T-cell (primary cell): ENCODE data around the gene FZD10. TPM values are rescaled to one million over a fixed set of nuclear protein-coding genes. Genes with fewer than 3 reads are reported as not detected.

Experiments
- ATAC-seq, 4 experiments: fragments of 200-7000 bp in 3 of 4; fragments of 150-1000 bp in 1 of 4; cut with Tn5 transposase; replicated peaks in 1 of 4; 1 replicate in 3 of 4; 2 replicates in 1 of 4; pipeline ENCODE4 v1.10.0; 2021; ENCODE audit warnings: moderate library complexity in 3 of 4, mild to moderate bottlenecking in 2 of 4, moderate number of reproducible peaks in 1 of 4
- CTCF ChIA-PET, 2 donors: fragments of 300-600 bp; sonication (Branson Sonifier 250); formaldehyde crosslinking; loops; one replicate each; lab custom pipeline; 2022; ENCODE audit warnings: antibody characterized with exemption in 2 of 2; lab: Charles Lee
- POLR2A ChIA-PET, 2 donors: fragments of 300-600 bp; sonication (Branson Sonifier 250); formaldehyde crosslinking; loops; one replicate each; lab custom pipeline; 2022; ENCODE audit warnings: antibody characterized with exemption in 2 of 2; lab: Charles Lee
- DNase-seq, 35 experiments: peaks; one replicate each; pipeline versions ENCODE4 v3.0.0 to v3.0.0-alpha.2; 2013 to 2023
- H3K27ac ChIP-seq: one replicate; pipeline ENCODE4 v1.5.1; 2013; ENCODE audit warnings: low read length
- H3K27me3 ChIP-seq, 2 experiments: replicated peaks in 1 of 2; 1 replicate in 1 of 2; 2 replicates in 1 of 2; pipeline versions ENCODE4 v1.6.1 to v1.7.0; 2013; ENCODE audit warnings: low read length in 1 of 2, mixed read lengths in 1 of 2; ENCODE audit not compliant: control insufficient read depth in 2 of 2, insufficient read depth in 2 of 2; ENCODE audit errors: extremely low read depth in 1 of 2
- H3K36me3 ChIP-seq, 2 donors: 1 replicate in 1 of 2; 2 replicates in 1 of 2; pipeline versions ENCODE4 v1.6.1 to v1.7.0; 2013; ENCODE audit warnings: low read length in 1 of 2; ENCODE audit not compliant: control insufficient read depth in 2 of 2, insufficient read depth in 1 of 2; ENCODE audit errors: extremely low read depth in 1 of 2
- H3K4me1 ChIP-seq, 2 experiments: 1 replicate in 1 of 2; 2 replicates in 1 of 2; pipeline versions ENCODE4 v1.6.1 to v1.7.0; 2013; ENCODE audit warnings: low read length in 2 of 2, mixed read lengths in 1 of 2; ENCODE audit not compliant: insufficient read depth in 2 of 2, control insufficient read depth in 1 of 2; ENCODE audit errors: extremely low read depth in 1 of 2
- H3K4me3 ChIP-seq, 2 donors: 1 replicate in 1 of 2; 2 replicates in 1 of 2; pipeline versions ENCODE4 v1.5.1 to v1.7.0; 2013; ENCODE audit warnings: mild to moderate bottlenecking in 2 of 2, low read length in 1 of 2, moderate library complexity in 1 of 2; ENCODE audit not compliant: control insufficient read depth in 1 of 2; ENCODE audit errors: extremely low read depth in 1 of 2
- H3K9me3 ChIP-seq: 2 replicates; pipeline ENCODE4 v1.7.0; 2013
- H3K27ac Mint-ChIP-seq, 2 donors: one replicate each; pipeline ENCODE4 v1.8.0; 2020 to 2021; ENCODE audit warnings: mild to moderate bottlenecking in 2 of 2, mixed read lengths in 2 of 2
- H3K27me3 Mint-ChIP-seq, 2 donors: one replicate each; pipeline ENCODE4 v1.8.0; 2021 to 2022; ENCODE audit warnings: mixed read lengths in 2 of 2
- H3K36me3 Mint-ChIP-seq: one replicate; pipeline ENCODE4 v1.8.0; 2021; ENCODE audit warnings: mixed read lengths
- H3K4me1 Mint-ChIP-seq, 3 donors: one replicate each; pipeline ENCODE4 v1.8.0; 2020 to 2022; ENCODE audit warnings: mixed read lengths in 3 of 3, mild to moderate bottlenecking in 1 of 3
- H3K4me3 Mint-ChIP-seq, 3 donors: one replicate each; pipeline ENCODE4 v1.8.0; 2020 to 2022; ENCODE audit warnings: mild to moderate bottlenecking in 3 of 3, mixed read lengths in 3 of 3, moderate library complexity in 3 of 3
- H3K9me3 Mint-ChIP-seq, 3 donors: one replicate each; pipeline ENCODE4 v1.8.0; 2020 to 2022; ENCODE audit warnings: mixed read lengths in 3 of 3
- WGBS: methylation state at CpG from one replicate; pipeline ENCODE4 v1.1.5; 2013; ENCODE audit warnings: missing lambda C conversion rate; ENCODE audit not compliant: insufficient coverage; 5-methylcytosine and 5-hydroxymethylcytosine counted together
- total RNA-seq, 35 experiments: library from RNA in 6 of 35; stranded (reverse) in 6 of 35; fragments of 120-200 nt in 1 of 35; gene quantifications; one replicate each; pipeline versions ENCODE4 v1.2.1 to v1.2.4 and lab custom pipeline; 2013 to 2026

The FZD10 gene
- total RNA-seq, 5 donors from 2014 or later (not counting 1 experiment from before 2014, with no cell fraction given), result not detected

- Mint-ChIP-seq H3K27me3 (peaks cover 29 to 40% of the 10 kb centered on the region in 2 donors), H3K27ac (no peak overlapping the region), H3K4me3 (peak overlapping the region; percentile 39 to 60 (median 59)), H3K9me3 (no peaks in the 10 kb centered on the region), H3K36me3 (no peaks in the 10 kb centered on the region), H3K4me1 (peaks cover 0 to 4% (median 4%) of the 10 kb centered on the region in 3 donors)
- 10% methylated on average over 78 of the region's 78 CpGs for WGBS
- ATAC-seq (no peak), DNase-seq (no peak)
- H3K36me3 ChIP-seq, result no peaks in the 10 kb centered on the region
- no peak overlapping the region for H3K27ac ChIP-seq
- ChIA-PET POLR2A (no interaction called here), CTCF (no interaction called here)
- H3K4me3 ChIP-seq, result no peak overlapping the region
- H3K27me3 ChIP-seq, result peaks cover 2 to 49% of the 10 kb centered on the region in 2 experiments
- peaks cover 0 to 15% of the 10 kb centered on the region in 2 experiments for H3K4me1 ChIP-seq
- no peaks in the 10 kb centered on the region for H3K9me3 ChIP-seq
Measured at GRCh38 chr12:130162745-130163460, 639 bp downstream of the FZD10 start.

GRCh38 chr12:130163461-130164215 is 1.4 kb downstream of the FZD10 start:
- H3K27ac ChIP-seq, result no peak overlapping the region
- H3K4me3 ChIP-seq, result no peak overlapping the region
- no peaks in the 10 kb centered on the region for H3K9me3 ChIP-seq
- ChIA-PET POLR2A (no interaction called here), CTCF (no interaction called here)
- 14% methylated on average over 71 of the region's 71 CpGs for WGBS
- no peak overlapping the region for H3K27ac Mint-ChIP-seq
- H3K36me3 Mint-ChIP-seq, result no peaks in the 10 kb centered on the region
- H3K27me3 Mint-ChIP-seq, result peaks cover 31 to 41% of the 10 kb centered on the region in 2 donors
- H3K27me3 ChIP-seq, result peaks cover 2 to 44% of the 10 kb centered on the region in 2 experiments
- H3K9me3 Mint-ChIP-seq, result no peaks in the 10 kb centered on the region
- DNase-seq (no peak), ATAC-seq (no peak)
- H3K4me1 ChIP-seq, result peaks cover 0 to 15% of the 10 kb centered on the region in 2 experiments
- peak overlapping the region in 1 of 3 donors; percentile 60 for H3K4me3 Mint-ChIP-seq
- H3K4me1 Mint-ChIP-seq, result peaks cover 0 to 4% (median 4%) of the 10 kb centered on the region in 3 donors
- H3K36me3 ChIP-seq, result no peaks in the 10 kb centered on the region

- Histone ChIP-seq H3K27me3 (peaks cover 0 to 44% of the 10 kb centered on the region in 2 experiments), H3K4me1 (peaks cover 0 to 15% of the 10 kb centered on the region in 2 experiments), H3K36me3 (no peaks in the 10 kb centered on the region), H3K4me3 (no peak overlapping the region), H3K27ac (no peak overlapping the region), H3K9me3 (no peaks in the 10 kb centered on the region)
- H3K27ac Mint-ChIP-seq, result no peak overlapping the region
- no peak for ATAC-seq
- DNase-seq, result no peak
- no peaks in the 10 kb centered on the region for H3K36me3 Mint-ChIP-seq
- H3K4me1 Mint-ChIP-seq, result peaks cover 0 to 4% (median 4%) of the 10 kb centered on the region in 3 donors
- peak overlapping the region in 1 of 3 donors; percentile 60 for H3K4me3 Mint-ChIP-seq
- H3K27me3 Mint-ChIP-seq, result peaks cover 37 to 47% of the 10 kb centered on the region in 2 donors
- no peaks in the 10 kb centered on the region for H3K9me3 Mint-ChIP-seq
- ChIA-PET CTCF (no interaction called here), POLR2A (interaction anchor here in 1 of 2 donors (0.6 kb wide), 1 partner anchor 34 kb away, joined by 3 read pairs; no protein-coding TSS in a partner anchor)
- 17% methylated on average over 18 of the region's 18 CpGs for WGBS
Measured at GRCh38 chr12:130164216-130164542, 1.9 kb downstream of the FZD10 start.

DNA sequence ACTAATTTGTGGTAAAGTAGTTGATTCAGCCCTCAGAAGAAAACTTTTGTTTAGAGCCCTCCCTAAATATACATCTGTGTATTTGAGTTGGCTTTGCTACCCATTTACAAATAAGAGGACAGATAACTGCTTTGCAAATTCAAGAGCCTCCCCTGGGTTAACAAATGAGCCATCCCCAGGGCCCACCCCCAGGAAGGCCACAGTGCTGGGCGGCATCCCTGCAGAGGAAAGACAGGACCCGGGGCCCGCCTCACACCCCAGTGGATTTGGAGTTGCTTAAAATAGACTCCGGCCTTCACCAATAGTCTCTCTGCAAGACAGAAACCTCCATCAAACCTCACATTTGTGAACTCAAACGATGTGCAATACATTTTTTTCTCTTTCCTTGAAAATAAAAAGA is 2.7 kb downstream of the FZD10 start:
- 60% methylated on average over 1 of the region's 5 CpGs for WGBS
- DNase-seq (no peak), ATAC-seq (no peak)
- ChIA-PET POLR2A (no interaction called here), CTCF (no interaction called here)
- H3K27me3 Mint-ChIP-seq, result peaks cover 43 to 48% of the 10 kb centered on the region in 2 donors
- H3K4me3 Mint-ChIP-seq, result no peak overlapping the region
- peaks cover 0 to 4% (median 4%) of the 10 kb centered on the region in 3 donors for H3K4me1 Mint-ChIP-seq
- Histone ChIP-seq H3K9me3 (no peaks in the 10 kb centered on the region), H3K36me3 (no peaks in the 10 kb centered on the region), H3K4me3 (no peak overlapping the region), H3K4me1 (peaks cover 0 to 15% of the 10 kb centered on the region in 2 experiments), H3K27me3 (peaks cover 2 to 42% of the 10 kb centered on the region in 2 experiments), H3K27ac (no peak overlapping the region)
- H3K36me3 Mint-ChIP-seq, result no peaks in the 10 kb centered on the region
- no peaks in the 10 kb centered on the region for H3K9me3 Mint-ChIP-seq
- H3K27ac Mint-ChIP-seq, result no peak overlapping the region

DNA sequence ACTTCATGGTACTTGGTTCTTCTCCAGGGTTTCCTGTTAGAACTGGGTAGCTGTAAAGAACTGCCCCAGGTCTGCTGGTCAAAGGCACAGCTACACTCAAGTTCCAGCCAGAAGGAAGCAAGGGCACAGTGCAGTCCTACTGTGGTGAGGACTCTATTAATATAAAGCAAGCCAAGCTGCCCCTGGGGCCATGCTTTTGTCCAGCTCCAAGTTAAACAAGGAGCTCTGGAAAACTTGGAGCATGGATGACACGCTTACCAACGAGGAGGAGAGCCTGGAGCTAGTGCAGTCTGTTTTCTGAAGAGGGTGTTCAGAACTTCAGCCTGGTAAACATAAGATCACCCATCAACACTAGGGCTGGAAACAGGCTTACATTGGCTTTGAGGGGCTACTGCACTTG is 4.0 kb downstream of the FZD10 start:
- DNase-seq, result no peak
- POLR2A ChIA-PET, result no interaction called here
- Mint-ChIP-seq H3K4me3 (no peak overlapping the region), H3K9me3 (no peaks in the 10 kb centered on the region), H3K27ac (no peak overlapping the region), H3K4me1 (peaks cover 0 to 4% (median 4%) of the 10 kb centered on the region in 3 donors), H3K27me3 (peaks cover 46 to 51% of the 10 kb centered on the region in 2 donors), H3K36me3 (no peaks in the 10 kb centered on the region)
- H3K9me3 ChIP-seq, result no peaks in the 10 kb centered on the region
- CTCF ChIA-PET, result no interaction called here
- no peaks in the 10 kb centered on the region for H3K36me3 ChIP-seq
- peaks cover 2 to 31% of the 10 kb centered on the region in 2 experiments for H3K27me3 ChIP-seq
- no peak overlapping the region for H3K27ac ChIP-seq
- no CpG with 5 or more reads among the region's 2 CpGs for whole genome bisulfite sequencing
- no peak for ATAC-seq
- H3K4me1 ChIP-seq, result peaks cover 0 to 6% of the 10 kb centered on the region in 2 experiments
- H3K4me3 ChIP-seq, result no peak overlapping the region

DNA sequence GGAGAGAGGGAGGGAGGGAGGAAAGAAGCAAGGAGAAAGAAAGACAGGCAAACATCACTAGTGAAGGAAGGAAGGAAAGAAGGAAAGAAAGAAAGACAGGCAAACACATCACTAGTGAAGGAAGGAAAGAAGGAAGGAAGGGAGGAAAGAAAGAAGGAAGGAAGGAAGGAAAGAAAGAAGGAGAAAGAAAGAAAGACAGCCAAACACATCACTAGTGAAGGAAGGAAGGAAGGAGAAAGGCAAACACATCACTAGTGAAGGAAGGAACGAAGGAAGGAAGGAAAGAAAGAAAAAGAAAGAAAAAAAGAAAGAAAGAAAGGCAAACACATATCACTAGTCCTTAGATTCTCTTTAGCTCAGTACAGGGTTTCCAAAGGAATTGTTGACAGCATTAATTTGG is 5.3 kb downstream of the FZD10 start:
- Mint-ChIP-seq H3K4me1 (peaks cover 0 to 4% (median 4%) of the 10 kb centered on the region in 3 donors), H3K27me3 (peaks cover 43 to 56% of the 10 kb centered on the region in 2 donors), H3K27ac (no peak overlapping the region), H3K36me3 (no peaks in the 10 kb centered on the region), H3K9me3 (no peaks in the 10 kb centered on the region), H3K4me3 (no peak overlapping the region)
- no peaks in the 10 kb centered on the region for H3K4me1 ChIP-seq
- whole genome bisulfite sequencing, result no CpG with 5 or more reads among the region's 1 CpG
- DNase-seq, result no peak
- ATAC-seq, result no peak
- H3K36me3 ChIP-seq, result no peaks in the 10 kb centered on the region
- H3K27ac ChIP-seq, result no peak overlapping the region
- no peak overlapping the region for H3K4me3 ChIP-seq
- no peaks in the 10 kb centered on the region for H3K9me3 ChIP-seq
- H3K27me3 ChIP-seq, result peaks cover 2 to 24% of the 10 kb centered on the region in 2 experiments
- POLR2A ChIA-PET, result no interaction called here
- CTCF ChIA-PET, result no interaction called here
